Mesothelial cell of epicardium (in vitro differentiated cells): Measurements from ENCODE around the gene ATP13A2. TPM values are rescaled to one million over a fixed set of nuclear protein-coding genes. Genes with fewer than 3 reads are reported as not detected.

Experiments used
- DNase-seq, 2 experiments: peaks; one replicate each; pipeline ENCODE4 v3.0.0; 2021; ENCODE audit warnings: low spot score in 2 of 2; ENCODE audit not compliant: unreplicated experiment in 2 of 2
- H3K27ac Mint-ChIP-seq: 2 replicates; pipeline ENCODE4 v1.8.0; 2021; ENCODE audit warnings: mixed read lengths
- H3K27me3 Mint-ChIP-seq: 2 replicates; pipeline ENCODE4 v1.8.0; 2021; ENCODE audit warnings: low read depth, mixed read lengths
- H3K36me3 Mint-ChIP-seq: 2 replicates; pipeline ENCODE4 v1.8.0; 2021; ENCODE audit warnings: mixed read lengths
- H3K4me1 Mint-ChIP-seq: 2 replicates; pipeline ENCODE4 v1.8.0; 2021; ENCODE audit warnings: mixed read lengths
- H3K4me3 Mint-ChIP-seq: 2 replicates; pipeline ENCODE4 v1.8.0; 2021; ENCODE audit warnings: mild to moderate bottlenecking, moderate library complexity, mixed read lengths
- H3K9me3 Mint-ChIP-seq: 2 replicates; pipeline ENCODE4 v1.8.0; 2021; ENCODE audit warnings: mixed read lengths
- total RNA-seq: library from RNA; stranded (reverse); gene quantifications from 3 replicates; pipeline ENCODE4 v1.2.1, GENCODE V29; 2021
- TF ChIP-seq, protein P1 (sequence below): fragments of 200-600 bp; sonication (generic); IDR thresholded peaks from one replicate; pipeline ENCODE4 v1.5.0; 2021; ENCODE audit warnings: antibody characterized with exemption; ENCODE audit not compliant: unreplicated experiment

The ATP13A2 gene
- total RNA-seq, 1 donor from 2014 or later = 57.8 TPM

DNA sequence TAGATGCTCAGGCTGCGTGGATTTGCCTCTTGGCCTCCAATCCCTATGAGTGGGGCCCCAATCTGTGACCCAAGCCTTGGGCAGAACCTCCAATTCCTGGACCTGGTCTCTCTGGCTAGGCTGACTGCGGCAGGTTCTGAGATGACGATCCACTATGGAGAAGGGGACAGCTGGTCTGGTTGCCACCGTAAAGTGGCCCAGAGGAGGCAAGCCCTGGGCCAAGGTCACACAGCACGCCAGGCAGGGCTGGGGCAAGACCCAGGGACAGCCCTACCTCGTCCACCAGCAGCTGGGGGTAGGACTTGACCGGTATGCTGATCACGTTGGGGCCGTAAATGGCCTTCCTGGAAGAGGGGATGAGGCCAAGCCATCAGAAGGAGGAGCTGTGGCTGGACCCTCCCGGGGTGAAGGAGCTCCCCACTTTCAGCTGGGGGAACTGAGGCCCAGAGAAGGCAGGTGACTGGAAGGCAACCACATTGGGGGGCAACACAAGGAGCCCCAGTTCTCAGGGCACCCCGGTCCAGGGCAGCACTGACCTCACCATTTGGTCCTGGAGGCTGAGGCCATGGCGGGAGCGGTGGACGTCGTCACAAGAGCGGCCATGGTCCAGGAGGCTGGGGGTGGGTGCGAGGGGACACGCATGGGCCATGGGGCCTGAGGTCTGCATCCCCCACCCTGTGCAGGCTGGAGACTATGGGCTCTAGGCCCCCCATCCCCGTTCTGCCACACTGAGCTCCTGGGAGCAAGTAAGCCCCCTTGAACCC lies 9.8 kb downstream of the ATP13A2 start:
- no peaks in the 10 kb centered on the region for H3K9me3 Mint-ChIP-seq
- TF ChIP-seq, protein P1, sequence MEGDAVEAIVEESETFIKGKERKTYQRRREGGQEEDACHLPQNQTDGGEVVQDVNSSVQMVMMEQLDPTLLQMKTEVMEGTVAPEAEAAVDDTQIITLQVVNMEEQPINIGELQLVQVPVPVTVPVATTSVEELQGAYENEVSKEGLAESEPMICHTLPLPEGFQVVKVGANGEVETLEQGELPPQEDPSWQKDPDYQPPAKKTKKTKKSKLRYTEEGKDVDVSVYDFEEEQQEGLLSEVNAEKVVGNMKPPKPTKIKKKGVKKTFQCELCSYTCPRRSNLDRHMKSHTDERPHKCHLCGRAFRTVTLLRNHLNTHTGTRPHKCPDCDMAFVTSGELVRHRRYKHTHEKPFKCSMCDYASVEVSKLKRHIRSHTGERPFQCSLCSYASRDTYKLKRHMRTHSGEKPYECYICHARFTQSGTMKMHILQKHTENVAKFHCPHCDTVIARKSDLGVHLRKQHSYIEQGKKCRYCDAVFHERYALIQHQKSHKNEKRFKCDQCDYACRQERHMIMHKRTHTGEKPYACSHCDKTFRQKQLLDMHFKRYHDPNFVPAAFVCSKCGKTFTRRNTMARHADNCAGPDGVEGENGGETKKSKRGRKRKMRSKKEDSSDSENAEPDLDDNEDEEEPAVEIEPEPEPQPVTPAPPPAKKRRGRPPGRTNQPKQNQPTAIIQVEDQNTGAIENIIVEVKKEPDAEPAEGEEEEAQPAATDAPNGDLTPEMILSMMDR = no peak

DNA sequence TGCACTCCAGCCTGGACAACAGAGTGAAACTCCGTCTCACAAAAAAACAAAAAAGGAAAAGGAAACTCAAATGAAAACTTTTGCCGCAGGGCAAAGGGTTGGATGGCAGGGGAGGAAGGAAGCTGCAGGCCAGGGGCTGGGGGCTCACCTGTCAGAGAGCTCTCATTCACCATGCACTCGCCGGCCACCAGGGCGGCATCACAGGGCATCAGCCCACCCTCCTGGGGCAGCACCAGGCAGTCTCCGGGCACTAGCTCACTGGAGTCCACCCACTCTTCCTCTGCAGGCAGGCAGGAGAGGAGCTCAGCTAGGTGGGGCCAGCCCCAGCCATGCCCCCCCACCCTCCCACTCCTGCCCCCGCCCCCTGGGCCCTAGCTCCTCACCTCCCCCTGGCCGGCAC lies 11.9 kb downstream of the ATP13A2 start:
- Mint-ChIP-seq H3K27me3 (no peaks in the 10 kb centered on the region), H3K4me1 (no peaks in the 10 kb centered on the region), H3K27ac (no peak overlapping the region), H3K9me3 (no peaks in the 10 kb centered on the region), H3K36me3 (peaks cover 29% of the 10 kb centered on the region), H3K4me3 (no peak overlapping the region)
- TF ChIP-seq, protein P1 = no peak
- DNase-seq = no peak

More for the DNA sequence above, 9.8 kb downstream of the ATP13A2 start:
- Mint-ChIP-seq H3K4me1 (no peaks in the 10 kb centered on the region), H3K27ac (no peak overlapping the region), H3K36me3 (peaks cover 25% of the 10 kb centered on the region), H3K4me3 (no peak overlapping the region), H3K27me3 (no peaks in the 10 kb centered on the region)
- DNase-seq = no peak

DNA sequence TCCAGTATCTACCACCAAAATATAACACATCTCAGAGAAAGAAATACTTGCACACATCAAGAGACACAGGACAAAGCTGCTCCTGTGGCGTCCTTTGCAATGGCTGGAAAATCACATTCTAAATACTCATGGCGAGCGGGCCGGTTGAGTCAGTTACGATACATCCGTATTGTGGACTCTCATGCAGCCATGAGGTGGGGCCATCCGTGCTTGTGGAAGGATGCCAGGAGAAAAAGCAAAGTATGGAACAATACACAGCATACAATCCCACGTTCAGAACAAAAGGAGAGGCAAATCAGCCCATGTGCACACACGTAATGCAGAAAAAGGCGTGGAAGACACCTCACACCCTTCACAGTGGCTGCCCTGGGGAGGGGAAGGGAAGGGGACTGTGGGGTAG lies 13.1 kb downstream of the ATP13A2 start:
- TF ChIP-seq, protein P1 = no peak
- Mint-ChIP-seq H3K27ac (no peak overlapping the region), H3K4me3 (no peak overlapping the region), H3K36me3 (peaks cover 21% of the 10 kb centered on the region), H3K4me1 (no peaks in the 10 kb centered on the region), H3K27me3 (no peaks in the 10 kb centered on the region), H3K9me3 (no peaks in the 10 kb centered on the region)
- no peak for DNase-seq

DNA sequence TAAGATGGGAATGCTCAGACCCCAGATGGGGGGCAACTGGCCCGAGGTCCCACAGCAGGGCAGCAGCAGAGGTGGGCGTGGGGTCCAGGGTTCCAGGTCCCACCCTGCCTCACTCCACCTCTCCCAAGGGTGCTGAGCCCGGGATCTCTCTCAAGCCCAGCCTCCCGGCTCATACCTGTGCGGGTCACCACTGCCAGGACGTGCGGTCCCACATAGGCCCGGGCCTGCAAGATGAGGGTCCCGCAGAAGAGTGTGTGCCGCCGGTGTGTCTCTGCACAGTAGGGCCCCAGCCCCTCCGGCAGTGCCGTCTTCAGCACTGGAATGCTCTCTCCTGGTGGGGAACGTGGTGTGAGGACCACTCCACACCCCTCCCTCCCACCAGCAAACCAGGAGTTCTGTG lies 14.9 kb downstream of the ATP13A2 start:
- peaks cover 14% of the 10 kb centered on the region for H3K36me3 Mint-ChIP-seq
- H3K27me3 Mint-ChIP-seq = no peaks in the 10 kb centered on the region
- DNase-seq = no peak
- H3K4me3 Mint-ChIP-seq = no peak overlapping the region
- no peaks in the 10 kb centered on the region for H3K4me1 Mint-ChIP-seq
- H3K9me3 Mint-ChIP-seq = no peaks in the 10 kb centered on the region
- TF ChIP-seq, protein P1 = no peak
- no peak overlapping the region for H3K27ac Mint-ChIP-seq

DNA sequence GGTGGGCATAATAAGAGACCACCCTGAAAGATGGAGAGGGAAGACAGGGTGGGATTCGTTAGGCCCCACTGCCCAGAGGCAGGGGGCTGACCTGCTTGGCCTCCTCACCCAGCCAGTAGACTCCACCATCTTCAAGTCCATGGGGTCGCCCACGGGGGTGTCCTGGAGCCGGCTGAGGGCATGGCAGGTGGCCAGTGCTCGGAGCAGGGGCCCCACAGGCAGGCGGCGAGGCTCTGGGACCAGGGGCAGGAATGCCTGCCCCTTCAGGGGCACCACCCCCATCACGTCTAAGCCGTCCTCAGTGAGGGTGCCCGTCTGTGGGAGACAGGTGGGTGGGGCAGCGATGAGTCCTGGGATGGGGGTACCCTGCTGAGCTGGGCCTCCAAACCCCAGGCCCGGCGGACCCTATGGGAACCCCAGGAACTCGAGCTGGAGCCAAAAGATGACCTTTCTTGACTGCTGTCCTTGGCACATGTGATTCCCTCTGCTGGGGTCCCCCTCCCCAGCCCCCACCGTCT lies 18.1 kb downstream of the ATP13A2 start:
- Mint-ChIP-seq H3K27me3 (no peaks in the 10 kb centered on the region), H3K27ac (no peak overlapping the region), H3K36me3 (peaks cover 7% of the 10 kb centered on the region), H3K4me1 (no peaks in the 10 kb centered on the region), H3K4me3 (no peak overlapping the region), H3K9me3 (no peaks in the 10 kb centered on the region)
- no peak for DNase-seq
- TF ChIP-seq, protein P1 = no peak
